Measurements from ENCODE around the gene PNPLA4. TPM values are rescaled to one million over a fixed set of nuclear protein-coding genes. Genes with fewer than 3 reads are reported as not detected.

PNPLA4 gene
- total and polyA plus RNA-seq, 2 donors (not counting 3 experiments of a cell fraction or from before 2014, with no cell fraction given) = 8.8 to 13.1 TPM

DNA sequence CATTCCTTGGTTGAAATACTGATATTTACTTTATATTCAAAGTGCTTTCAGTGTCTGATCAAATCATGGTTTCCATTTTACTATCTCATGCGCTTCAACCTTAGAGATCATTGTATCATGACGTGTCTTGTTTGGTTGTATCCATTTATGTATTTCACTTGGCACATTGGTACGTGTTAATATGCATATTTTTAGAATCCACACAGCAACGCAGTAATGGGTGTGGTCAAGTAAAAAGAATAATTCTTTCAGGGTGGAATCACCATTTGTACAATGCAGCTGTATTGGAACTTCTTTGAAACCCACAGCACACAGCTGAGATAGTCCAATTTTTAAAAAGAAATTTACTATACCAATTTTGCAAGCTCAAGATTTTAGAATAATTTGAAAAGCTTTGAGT lies 55.2 kb downstream of the PNPLA4 start:
- H3K79me2 ChIP-seq (ENCODE audit: control insufficient read depth, insufficient read depth, low read length) = no peaks in the 10 kb centered on the region
- H3K9me1 ChIP-seq (replicated peaks; ENCODE audit: control insufficient read depth, extremely low read depth, insufficient read depth, low read length) = no peaks in the 10 kb centered on the region
- no peak overlapping the region for H3K4me3 ChIP-seq (replicated peaks in 1 of 3; ENCODE audit: insufficient read depth in 1 of 3, low read depth in 1 of 3, low read length in 3 of 3)
- H3K4me1 ChIP-seq (ENCODE audit: control insufficient read depth, extremely low read depth, insufficient read depth, low read length) = no peaks in the 10 kb centered on the region
- ChIA-PET POLR2A (no interaction called here), CTCF (no interaction called here)
- H3K27ac ChIP-seq (ENCODE audit: insufficient read depth, low read depth, low read length) = no peak overlapping the region
- dilution Hi-C loops (cut with MboI; ENCODE audit: extremely low pct_ligation_motif_present, low sequenced_read_pairs) (no loop called here), intact Hi-C loops (cut with micrococcal nuclease) (no loop called here)
- BruUV-seq (replicated peaks) = no TSS peak
- no peak for FAIRE-seq
- H3K9ac ChIP-seq (replicated peaks; ENCODE audit: extremely low read depth, insufficient read depth, low read length) = no peak overlapping the region
- no peak for TF ChIP-seq POLR2A (IDR thresholded peaks at IDR 0.05; ENCODE audit: low read depth, low read length)
- no peak for TF ChIP-seq GATA2 (IDR thresholded peaks at IDR 0.05; ENCODE audit: insufficient read depth, insufficient read length, low read depth, low read length)
- TF ChIP-seq JUN (IDR thresholded peaks at IDR 0.05; ENCODE audit: borderline replicate concordance, insufficient read depth, insufficient read length, low read depth) = no peak
- TF ChIP-seq, protein P1, sequence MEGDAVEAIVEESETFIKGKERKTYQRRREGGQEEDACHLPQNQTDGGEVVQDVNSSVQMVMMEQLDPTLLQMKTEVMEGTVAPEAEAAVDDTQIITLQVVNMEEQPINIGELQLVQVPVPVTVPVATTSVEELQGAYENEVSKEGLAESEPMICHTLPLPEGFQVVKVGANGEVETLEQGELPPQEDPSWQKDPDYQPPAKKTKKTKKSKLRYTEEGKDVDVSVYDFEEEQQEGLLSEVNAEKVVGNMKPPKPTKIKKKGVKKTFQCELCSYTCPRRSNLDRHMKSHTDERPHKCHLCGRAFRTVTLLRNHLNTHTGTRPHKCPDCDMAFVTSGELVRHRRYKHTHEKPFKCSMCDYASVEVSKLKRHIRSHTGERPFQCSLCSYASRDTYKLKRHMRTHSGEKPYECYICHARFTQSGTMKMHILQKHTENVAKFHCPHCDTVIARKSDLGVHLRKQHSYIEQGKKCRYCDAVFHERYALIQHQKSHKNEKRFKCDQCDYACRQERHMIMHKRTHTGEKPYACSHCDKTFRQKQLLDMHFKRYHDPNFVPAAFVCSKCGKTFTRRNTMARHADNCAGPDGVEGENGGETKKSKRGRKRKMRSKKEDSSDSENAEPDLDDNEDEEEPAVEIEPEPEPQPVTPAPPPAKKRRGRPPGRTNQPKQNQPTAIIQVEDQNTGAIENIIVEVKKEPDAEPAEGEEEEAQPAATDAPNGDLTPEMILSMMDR (IDR thresholded peaks at IDR 0.05; ENCODE audit: extremely low read depth in 1 of 2, insufficient read depth in 1 of 2, low read depth in 1 of 2, low read length in 2 of 2) = no peak
- no peak for TF ChIP-seq POLR2AphosphoS5 (IDR thresholded peaks at IDR 0.05; ENCODE audit: insufficient read depth, low read depth, low read length)
- TF ChIP-seq EZH2 (IDR thresholded peaks at IDR 0.05; ENCODE audit: borderline replicate concordance, low read depth, low read length, severe bottlenecking) = no peak
- TF ChIP-seq FOS (IDR thresholded peaks at IDR 0.05; ENCODE audit: borderline replicate concordance, insufficient read depth, low read length) = no peak
- TF ChIP-seq, protein P2, sequence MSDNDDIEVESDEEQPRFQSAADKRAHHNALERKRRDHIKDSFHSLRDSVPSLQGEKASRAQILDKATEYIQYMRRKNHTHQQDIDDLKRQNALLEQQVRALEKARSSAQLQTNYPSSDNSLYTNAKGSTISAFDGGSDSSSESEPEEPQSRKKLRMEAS (IDR thresholded peaks at IDR 0.05; ENCODE audit: insufficient read depth, insufficient read length) = no peak
- TF ChIP-seq MYC (IDR thresholded peaks at IDR 0.05; ENCODE audit: low read depth, low read length) = no peak
- no peaks in the 10 kb centered on the region for H3K36me3 ChIP-seq (ENCODE audit: control insufficient read depth in 2 of 2, extremely low read depth in 1 of 2, insufficient read depth in 2 of 2, low read length in 2 of 2)
- no peaks in the 10 kb centered on the region for H4K20me1 ChIP-seq (replicated peaks; ENCODE audit: control insufficient read depth, extremely low read depth, insufficient read depth, low read length)
- H3K9me3 ChIP-seq (replicated peaks; ENCODE audit: control insufficient read depth, insufficient read depth, low read length) = no peaks in the 10 kb centered on the region
- no peak overlapping the region for H3K4me2 ChIP-seq (ENCODE audit: insufficient read depth, low read length)
- no peaks in the 10 kb centered on the region for H3K27me3 ChIP-seq (ENCODE audit: control insufficient read depth in 2 of 2, insufficient read depth in 2 of 2, low read length in 2 of 2)
- DNase-seq (ENCODE audit: low read depth, low spot score) = no peak
- no peak overlapping the region for H2AFZ ChIP-seq (ENCODE audit: low read depth, low read length)

Data from endothelial cell of umbilical vein (primary cell).